ENCODE measurements around the gene ACTN4.

Gene ACTN4

DNA sequence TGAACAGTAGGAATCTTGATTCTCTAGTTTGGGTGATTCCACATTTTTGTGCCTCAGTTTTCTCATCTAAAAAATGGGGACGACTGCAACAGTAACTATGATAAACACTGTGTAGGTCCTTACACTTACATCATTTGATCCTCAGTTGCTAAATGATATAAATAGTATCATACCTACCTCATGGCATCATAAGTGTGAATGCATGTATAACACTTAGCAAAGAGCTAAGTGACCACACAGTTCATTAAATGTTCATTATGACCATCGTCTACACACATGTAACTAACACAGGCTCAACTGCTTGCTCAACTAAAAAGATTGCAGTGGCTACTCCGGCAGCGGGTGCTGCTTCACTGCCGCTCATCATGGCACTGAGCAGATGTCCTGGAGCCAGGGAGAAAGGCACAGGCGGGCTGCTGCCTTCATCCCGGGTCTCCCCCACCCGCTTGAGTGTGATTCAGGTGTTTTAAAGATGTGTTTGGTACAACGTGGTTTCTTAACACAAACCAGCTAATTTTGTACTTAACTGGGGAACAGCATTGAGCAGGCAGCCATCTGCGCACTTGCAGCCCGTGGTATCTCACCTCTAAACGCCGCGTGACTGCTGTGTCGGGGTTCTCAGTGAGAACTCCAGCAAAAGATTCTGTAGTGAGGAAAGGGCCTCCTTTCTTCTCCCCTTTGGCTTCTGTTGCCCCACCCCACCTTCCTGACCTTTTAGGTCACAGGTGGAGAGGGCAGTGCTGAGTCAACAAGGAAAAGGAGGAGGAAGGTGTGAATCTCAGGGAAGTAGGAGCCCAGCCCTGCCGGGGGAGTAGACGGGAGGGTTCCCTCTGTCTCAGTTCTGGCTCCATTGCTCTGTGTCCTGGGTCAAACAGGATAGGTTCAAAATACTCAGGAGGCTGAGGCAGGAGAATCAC lies 11.7 kb upstream of the ACTN4 start:
- DNase-seq: no peak

DNA sequence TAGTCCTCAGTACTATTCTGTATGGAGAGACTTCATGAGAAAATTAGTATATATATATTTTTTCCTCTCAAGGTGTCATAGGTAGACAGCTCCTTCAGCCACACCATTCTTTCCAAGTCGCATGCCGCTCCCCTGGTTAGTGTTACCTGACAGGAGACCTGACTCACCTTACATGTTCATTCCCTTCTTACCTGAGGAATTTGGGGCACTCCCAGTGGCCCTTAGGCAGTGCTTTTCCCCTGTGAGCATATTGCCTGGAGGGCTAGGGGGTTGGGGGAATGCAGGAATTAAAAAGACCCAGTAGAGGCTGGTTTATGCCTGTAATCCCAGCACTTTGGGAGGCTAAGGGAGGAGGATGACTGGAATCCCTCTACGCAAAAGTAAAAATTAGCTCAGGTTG lies 9.0 kb upstream of the ACTN4 start:
- no peak for DNase-seq

DNA sequence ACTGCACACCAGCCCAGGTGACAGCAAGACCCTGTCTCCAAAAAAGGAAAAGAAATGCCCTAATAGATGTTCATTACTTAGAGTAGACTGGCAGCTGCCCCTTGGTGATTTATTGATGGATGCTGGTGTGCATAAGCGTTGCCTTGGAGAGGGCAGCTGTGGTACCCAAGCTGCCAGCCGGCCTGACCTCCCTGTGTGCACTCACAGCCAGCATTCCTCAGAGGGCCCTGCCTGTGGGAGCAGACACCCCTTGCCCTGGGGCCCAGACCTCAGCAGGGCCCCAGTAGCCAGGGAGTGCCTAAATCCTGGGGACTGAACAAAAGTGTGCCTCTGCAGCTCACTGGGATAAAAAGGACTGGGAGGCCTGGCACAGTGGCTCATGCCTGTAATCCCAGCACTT lies 7.8 kb upstream of the ACTN4 start:
- no peak for DNase-seq

DNA sequence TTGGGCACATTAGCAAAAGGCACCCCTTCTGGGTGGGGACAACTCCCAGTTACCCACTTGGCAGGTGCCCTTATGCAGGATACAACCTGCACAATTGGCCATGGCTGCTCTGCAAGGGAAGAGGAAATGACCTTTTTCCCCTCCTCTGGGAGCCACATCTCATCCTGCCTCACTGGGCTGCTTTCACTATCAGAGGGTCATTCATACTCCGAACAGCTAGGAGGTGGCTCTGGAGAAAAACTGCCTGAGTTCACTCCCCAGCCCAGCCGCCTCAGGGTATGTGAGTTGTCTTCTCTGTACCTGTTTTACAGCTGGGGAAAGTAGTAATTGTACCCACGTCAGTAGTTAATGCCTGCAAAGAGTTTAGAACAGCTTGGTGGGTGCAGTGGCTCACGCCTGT lies 7.1 kb upstream of the ACTN4 start:
- no peak for DNase-seq

DNA sequence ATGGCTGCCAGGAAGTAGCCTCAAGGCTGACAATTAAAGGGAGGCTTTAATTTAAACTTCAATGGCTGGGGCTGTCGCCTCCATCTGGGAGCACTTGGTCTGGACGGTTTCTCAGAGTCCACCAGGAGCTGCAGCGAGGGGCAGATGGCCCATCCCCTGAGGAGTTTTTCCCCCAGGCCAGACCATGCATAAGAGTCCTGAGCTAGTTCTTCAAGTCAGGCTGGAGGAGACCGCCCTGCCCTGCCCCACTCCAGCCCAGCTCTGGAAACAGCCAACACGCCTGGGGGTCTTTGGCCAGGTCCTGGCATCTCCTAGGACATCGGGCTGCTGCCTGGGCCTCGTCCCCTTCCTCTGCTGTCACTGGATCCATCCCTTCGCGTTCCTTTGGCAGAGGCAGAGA lies 5.3 kb upstream of the ACTN4 start:
- no peak for DNase-seq

DNA sequence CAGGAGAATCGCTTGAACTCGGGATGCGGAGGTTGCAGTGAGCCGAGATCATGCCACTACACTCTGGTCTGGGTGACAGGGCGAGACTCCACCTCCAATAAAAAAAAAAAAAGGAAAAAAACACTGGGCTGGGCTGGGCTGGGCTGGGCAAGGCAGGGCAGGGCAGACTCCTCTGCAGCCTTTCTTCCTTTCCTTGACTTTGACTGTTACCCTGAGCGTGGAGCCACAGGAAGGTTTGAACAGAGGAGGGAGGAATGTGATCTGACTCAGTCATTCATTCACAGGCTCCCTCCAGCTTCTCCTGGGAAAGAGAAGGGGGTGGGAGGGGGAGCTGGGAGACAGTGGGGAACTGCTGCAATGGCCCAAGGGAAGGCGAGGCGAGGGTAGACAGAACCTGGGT lies 2.7 kb upstream of the ACTN4 start:
- DNase-seq: no peak

DNA sequence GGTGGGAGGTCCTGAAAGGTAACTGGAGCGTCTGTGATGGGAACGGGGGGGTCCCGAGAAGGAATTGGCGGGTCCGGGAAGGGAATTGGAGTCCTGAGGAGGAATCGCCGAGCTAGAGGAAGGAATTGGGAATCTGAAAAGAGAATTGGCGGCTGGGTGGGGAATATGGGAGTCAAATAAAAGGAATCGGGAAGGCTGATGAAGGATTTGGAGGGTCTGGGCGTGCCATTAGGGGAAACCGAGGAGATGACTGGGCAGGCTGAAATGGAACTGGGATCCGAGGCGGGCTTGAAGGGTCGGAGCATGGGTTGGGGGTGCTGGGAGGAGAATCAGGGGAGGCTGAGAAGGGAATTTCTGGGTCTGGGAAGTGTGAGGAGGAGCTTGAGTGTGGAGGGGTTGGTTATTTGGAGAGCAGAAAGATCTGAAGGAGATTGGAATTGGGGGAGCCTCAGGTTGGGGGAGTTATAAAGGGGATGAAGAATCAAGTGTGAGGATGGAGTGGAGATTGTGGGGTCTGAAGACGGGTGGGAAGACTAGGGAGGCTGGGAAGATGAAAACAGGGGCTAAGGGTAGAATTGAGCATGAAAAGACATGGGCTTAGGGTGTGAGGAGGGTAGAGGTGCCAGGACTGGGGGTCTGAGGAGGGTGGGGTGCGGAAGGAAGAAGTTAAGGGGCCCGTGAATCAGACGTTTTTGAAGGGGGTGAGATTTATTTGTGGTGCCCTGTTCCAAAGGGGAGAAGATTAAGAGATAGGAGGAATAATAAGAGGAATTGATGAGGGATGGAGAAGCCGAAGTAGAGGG lies 718 bp downstream of the ACTN4 start:
- no peak for DNase-seq

DNA sequence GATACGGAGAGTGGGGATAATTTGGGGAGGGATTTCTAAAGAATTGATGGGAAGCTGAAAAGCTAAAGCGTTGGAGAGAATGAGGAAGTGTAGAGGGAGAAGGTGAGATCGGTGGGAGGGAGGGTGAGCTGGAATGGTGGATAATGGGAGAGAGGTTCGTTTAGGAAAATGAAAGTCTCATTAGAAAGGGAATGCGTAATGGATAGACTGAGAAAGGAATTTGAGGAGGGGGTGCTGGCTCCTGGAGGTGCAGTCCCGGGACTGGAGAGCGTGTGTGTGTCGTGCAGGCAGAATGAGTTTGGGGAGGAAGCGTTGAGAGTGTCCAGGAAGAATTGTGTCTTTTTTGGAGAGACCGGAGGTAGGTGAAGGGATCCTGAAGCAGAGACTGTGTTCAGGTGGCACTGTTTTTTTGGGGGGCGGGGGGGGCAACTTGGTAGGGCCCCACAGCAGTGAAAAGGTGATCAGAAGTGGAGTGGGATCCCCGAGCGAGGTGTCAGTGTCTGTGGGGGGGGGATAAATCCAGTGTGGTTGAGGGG lies 1.4 kb downstream of the ACTN4 start:
- no peak for DNase-seq

DNA sequence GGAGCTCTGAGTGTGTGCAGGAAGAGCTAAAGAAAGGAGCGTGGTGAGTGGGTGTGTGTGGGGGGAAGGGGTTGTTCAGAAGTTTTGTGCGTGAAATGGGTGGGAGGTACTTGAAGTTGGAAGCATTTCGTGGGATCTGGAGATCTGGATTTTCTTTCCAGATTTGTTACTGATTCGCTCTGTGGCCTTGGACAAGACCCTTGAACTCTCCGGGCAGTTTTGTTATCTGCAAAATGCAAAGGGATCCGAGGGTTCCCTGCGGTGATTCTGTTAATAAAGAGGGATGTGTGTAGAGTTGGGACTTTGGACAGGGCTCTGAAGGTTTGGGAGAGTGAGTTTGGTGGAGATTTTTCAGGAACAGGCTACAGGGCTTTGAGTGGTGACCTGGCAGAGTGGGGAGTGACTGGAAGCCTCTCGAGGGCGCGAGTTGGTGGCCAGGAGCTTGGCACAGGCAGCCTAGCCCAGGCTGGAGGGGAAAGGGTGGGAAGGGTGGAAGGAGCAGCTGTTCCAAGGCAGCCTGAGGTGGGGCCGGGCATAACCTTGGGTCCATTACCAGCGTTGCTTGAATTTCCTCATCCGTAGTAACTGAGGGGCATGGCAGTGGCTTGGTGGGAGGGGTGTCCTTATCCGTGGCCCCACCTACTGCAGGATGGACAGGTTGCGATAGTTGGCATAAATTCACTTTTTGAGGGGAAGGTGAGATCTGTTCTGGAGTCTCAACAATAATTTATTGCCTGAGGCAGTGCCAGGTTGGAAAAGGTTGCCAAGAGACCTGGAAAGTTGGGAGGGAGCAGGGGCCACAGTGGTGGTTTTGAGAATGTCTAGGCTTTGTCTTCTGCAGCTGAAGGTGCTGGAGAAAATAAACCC lies 2.1 kb downstream of the ACTN4 start:
- DNase-seq: no peak

DNA sequence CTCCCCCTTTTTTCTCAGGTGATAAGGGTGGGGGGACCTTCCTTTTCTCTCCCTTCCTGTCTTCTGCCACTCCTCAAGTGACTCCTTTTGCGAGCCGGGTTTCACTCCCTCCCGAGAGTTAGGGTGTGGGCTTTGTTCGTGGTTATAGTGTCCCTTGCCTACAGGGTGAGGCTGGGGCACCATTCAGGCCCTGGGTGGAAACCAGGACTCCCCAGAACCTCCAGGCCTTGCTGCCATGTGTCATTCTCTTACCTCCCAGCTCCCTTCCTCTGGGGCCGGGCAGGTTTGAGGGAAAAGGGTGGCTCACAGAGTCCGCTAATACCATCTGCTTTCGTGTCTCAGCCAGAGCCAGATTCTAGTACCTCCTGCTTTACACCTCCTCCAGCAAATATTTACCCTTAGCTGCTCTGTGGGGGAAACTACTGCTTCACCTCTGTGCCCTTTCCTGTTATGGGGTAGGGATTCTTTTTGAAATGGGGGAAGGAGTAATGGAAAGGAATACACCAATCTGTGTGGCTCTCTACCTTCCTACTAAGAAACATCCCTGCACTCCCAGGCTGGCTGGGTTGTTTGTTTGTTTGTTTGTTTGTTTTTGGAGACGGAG lies 2.8 kb downstream of the ACTN4 start:
- no peak for DNase-seq

DNA sequence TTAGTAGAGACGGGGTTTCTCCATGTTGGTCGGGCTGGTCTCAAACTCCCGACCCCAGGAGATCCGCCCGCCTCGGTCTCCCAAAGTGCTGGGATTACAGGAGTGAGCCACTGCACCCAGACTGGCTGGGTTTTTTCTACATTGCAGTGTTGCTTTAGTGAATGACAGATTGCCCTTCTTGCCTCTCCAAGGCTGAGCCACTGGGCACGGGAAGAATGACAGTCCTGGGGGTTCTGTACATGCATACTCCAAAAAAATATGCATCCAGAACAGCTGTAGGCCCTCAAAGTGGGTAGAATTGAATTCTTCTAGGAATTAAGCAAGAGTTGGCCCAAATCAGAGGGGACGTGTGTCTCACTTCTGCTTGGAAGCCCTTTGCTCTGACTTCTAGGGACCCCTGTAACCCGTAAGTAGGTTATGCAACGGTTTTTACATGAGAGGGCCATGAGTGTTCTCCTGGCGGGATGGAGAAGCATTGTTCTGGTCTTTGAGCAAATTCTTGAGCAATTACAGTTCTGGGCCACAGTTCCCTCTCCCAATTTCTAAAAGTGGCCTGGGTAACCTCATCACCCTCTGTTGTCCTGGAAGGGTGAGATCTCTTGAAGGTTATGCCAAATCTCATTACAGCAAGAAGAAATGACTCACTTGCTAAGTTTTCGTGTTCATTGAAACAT lies 3.6 kb downstream of the ACTN4 start:
- peak; percentile 68 for DNase-seq

DNA sequence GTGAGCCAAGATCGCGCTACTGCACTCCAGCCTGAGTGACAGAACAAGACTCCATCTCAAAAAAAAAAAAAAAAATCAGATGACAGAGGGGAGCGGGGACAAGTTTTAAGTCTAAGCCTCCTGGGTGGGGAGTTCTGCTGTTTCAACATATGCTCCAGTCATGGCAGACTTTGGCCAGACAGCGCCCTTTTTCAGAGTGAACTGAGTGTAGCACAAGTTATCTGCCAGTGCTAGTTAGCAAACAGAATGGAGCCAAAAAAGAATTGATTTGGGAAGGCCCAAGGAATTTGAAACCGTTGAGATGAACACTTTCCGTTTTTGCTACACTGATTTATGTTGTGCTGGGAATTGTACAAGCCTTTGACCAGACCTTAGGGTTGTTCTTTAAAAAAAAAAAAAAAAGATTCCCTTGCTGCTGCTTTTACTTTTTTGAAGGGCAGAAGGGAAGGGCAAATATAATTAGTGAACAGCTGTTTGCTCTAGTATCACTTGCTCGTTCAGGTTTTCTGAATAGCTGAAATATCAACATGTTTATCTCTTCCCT lies 5.7 kb downstream of the ACTN4 start:
- DNase-seq: peak; percentile 48

DNA sequence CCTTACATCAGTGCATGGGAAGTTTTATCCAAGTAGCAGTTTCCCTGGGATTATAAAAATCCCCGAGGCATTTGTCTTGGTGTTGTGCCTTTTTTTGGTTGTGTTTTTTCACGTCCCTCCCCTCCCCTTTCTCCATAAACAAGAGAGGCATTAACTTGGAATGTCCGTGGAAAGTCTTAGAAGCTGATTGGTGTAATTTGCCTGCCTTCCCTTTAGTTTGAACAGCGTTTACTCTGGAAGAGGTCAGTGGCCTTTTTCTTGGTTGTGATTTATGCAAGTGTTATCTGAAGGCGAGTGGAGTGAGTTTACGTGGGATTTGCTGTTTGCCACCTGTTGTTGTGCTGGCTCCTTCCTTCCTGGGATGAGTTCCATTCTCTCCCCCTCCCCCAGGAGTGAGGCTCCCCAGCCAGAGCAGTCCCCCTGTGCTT lies 7.2 kb downstream of the ACTN4 start:
- no peak for DNase-seq

DNA sequence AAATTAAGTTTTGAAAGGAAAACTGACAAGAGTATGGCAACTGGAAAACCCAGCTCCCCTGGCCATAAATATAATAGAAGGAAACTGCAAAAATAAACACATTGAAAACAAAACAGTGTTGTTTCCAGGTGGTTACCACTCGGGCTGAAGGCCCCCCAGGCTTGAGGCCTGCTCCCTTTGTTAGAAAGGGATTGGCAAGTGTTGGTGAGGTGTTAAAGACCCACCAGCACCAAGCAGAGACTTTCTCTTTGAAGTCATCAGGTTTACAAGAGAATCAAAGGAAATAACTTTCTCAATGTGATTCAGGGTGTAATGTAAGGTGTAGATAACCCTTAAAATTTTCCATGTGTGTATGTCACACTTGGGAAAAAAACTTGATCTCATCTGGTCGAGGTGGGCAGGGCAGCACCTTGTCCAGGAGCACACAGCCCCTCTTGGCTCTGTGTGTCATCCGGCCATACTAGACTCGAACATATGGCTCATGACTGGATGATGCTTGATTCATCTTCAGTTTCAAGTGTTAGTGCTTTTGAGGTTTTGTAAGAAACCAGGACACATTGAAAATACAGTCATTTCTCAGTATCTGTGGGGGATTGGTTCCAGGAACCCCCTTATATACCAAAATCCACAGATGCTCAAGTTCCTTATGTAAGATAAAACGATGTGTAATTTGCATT lies 7.8 kb downstream of the ACTN4 start:
- DNase-seq: peak; percentile 47

DNA sequence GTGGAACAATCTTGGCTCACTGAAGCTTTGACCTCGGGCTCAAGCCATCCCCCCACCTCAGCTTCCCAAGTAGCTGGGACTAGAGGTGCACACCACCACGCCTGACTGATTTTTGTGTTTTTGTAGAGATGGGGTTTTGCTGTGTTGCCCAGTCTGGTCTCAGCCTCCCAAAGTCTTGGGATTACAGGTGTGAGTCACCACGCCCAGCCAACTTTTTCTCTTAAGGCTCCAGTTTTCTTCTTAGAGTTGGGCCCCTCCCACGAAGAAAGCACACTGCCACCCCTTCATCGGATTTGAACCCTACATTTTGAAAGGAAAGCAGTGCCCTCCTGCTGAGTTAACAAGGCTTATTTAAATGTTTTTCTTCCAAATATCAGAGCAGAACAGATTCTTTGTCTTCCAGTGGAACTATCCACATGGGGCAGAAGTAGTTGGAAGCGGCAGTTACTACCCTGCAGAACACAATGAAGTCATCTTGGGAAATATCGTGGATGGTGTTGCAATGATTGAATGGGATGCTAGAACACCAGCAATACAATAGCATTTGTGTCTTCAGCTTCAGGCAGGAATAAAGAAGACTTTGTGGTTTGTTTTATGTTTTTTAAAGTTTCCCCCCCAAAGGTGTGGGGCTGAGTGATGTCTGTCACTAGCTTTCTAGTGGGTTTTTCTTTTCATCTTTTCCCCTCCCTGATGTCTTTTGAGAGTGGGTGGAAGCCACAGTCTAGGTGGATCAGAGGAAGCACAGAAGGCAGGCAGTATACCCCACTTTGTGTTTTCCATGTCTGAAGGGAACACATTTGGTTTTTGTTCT lies 8.9 kb downstream of the ACTN4 start:
- DNase-seq: peak; percentile 67

DNA sequence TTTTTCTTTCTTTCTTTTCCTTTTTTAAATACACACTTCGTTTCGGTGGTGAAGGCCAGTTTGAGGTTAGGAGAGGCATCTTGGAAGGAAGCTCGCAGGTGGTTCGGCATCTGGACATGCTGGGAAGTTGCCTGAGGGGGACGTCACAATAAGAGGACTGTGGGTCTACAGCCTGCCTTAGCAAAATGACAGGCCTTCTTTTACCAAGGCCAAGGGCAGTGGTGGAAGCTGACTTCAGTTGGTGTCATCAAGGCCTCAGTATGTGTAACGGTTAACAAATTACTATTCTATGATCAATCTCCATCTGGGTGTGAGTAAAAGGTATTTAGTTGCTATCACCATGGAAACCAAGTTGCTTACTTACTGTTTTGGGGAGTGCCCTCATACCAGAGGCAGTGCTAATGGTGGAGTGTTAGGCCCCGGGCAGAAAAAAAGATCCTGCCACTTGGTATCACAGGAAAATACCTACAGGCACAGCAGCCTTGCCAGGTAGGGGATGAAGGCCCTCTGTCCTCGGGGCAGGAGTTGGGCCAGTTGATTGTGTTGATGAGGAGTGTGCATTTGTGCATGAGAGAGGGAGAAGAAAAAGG lies 10.3 kb downstream of the ACTN4 start:
- DNase-seq: peak; percentile 88

DNA sequence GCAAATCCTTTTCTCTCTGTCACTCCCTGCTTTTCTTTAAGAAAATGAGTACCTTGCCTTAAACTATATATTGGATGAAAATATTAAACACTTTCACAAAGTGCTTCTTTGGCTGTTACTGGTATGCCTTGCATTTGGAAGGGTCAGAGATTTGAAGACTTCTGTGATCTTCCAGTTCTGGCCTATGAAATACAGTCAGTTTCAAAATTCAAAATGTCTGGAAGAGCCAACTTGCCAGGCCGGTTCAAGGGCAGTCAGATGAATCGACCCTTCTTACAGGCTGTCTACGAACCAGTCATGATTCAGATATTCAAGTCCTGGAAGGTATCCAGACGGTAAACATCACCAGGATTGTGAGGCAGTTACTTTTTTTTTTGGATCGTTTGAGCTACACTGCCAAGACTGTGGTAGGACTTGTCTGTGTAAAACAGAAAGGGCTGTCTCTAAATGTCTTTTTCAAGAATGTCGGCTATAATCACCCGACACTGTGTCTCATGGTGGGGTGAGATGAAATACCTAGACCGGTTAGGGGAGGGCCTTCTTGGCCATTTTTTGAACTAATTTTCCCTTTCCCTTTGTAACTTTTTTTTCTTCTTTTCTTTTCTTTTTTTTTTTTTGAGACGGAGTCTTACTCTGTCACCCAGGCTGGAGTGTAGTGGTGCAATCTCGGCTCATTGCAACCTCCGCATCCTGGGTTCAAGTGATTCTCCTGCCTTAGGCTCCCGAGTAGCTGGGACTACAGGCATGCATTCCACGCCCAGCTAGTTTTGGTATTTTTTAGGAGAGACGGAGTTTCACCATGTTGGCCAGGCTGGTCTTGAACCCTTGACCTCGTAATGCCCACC lies 11.2 kb downstream of the ACTN4 start:
- peak; percentile 100 for DNase-seq

DNA sequence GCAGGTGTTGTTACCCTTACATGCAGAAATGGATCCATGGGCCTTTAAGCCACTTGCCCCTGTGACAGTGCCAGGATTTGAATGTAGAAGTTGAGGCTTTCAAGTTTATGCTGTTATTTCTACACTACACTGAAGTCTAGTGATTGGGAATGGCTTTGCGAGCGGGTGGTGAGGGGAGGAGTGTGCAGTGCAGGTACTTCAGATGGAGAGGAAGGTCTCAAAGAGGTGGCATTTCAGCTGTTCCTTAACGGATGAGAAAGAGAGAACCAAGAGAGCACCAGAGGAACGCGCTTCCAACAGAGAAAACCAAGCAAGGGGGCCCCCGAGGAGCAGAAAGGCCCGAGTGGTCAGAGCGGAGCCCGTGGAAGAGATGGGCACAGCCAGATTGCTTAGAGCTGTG lies 13.3 kb downstream of the ACTN4 start:
- DNase-seq: no peak

Data from fibroblast of skin of abdomen (primary cell).